HEK293T (cell line): Measurements from ENCODE around the gene LRRC8A.
"Not testable (repeated sequence)": the region's sequence is repeated elsewhere in the genome, so short reads cannot be mapped to it uniquely, and the experiment has no call there.

ENCODE experiments used
- CTCF ChIA-PET: fragments of 350-600 bp; formaldehyde crosslinking; extraction: SDS; loops from one replicate; lab custom pipeline; 2021; ENCODE audit warnings: antibody characterized with exemption, inconsistent platforms; lab: Yijun Ruan, JAX
- POLR2A ChIA-PET: fragments of 350-600 bp; formaldehyde crosslinking; extraction: SDS; loops from one replicate; lab custom pipeline; 2020; ENCODE audit warnings: antibody characterized with exemption, inconsistent platforms; lab: Yijun Ruan, JAX
- DNase-seq: peaks from one replicate; pipeline ENCODE4 v3.0.0; 2012; ENCODE audit warnings: mixed read lengths; ENCODE audit errors: extremely low spot score
- ARNT ChIP-seq: fragments of 450-650 bp; IDR thresholded peaks from 2 replicates; pipeline ENCODE4 v1.6.1; 2017; ENCODE audit warnings: mild to moderate bottlenecking
- BHLHE40 ChIP-seq: fragments of 450-650 bp; IDR thresholded peaks from 2 replicates; pipeline ENCODE4 v1.6.1; 2016; ENCODE audit warnings: mild to moderate bottlenecking, moderate library complexity, borderline replicate concordance
- CTBP1 ChIP-seq: fragments of 450-650 bp; IDR thresholded peaks from 2 replicates; pipeline ENCODE4 v1.6.1; 2016; ENCODE audit warnings: borderline replicate concordance
- ELF4 ChIP-seq: fragments of 450-650 bp; IDR thresholded peaks from 2 replicates; pipeline ENCODE4 v1.6.1; 2017; ENCODE audit warnings: antibody characterized with exemption
- FOXA1 ChIP-seq: fragments of 450-650 bp; IDR thresholded peaks from 2 replicates; pipeline ENCODE4 v1.6.1; 2016; ENCODE audit warnings: mild to moderate bottlenecking
- FOXK2 ChIP-seq: fragments of 450-650 bp; IDR thresholded peaks from 2 replicates; pipeline ENCODE4 v1.6.1; 2016; ENCODE audit warnings: mild to moderate bottlenecking
- FOXM1 ChIP-seq: fragments of 450-650 bp; IDR thresholded peaks from 2 replicates; pipeline ENCODE4 v1.6.1; 2017; ENCODE audit warnings: mild to moderate bottlenecking, borderline replicate concordance
- HDGF ChIP-seq: fragments of 450-650 bp; IDR thresholded peaks from 2 replicates; pipeline ENCODE4 v1.6.1; 2017; ENCODE audit warnings: antibody characterized with exemption, borderline replicate concordance
- L3MBTL2 ChIP-seq: fragments of 450-650 bp; conservative IDR thresholded peaks from 2 replicates; pipeline ENCODE4 v1.6.1; 2016; ENCODE audit warnings: mild to moderate bottlenecking
- LEF1 ChIP-seq: fragments of 450-650 bp; IDR thresholded peaks from 2 replicates; pipeline ENCODE4 v1.6.1; 2017; ENCODE audit warnings: mild to moderate bottlenecking, borderline replicate concordance
- NFRKB ChIP-seq: fragments of 450-650 bp; IDR thresholded peaks from 2 replicates; pipeline ENCODE4 v1.6.1; 2016; ENCODE audit warnings: mild to moderate bottlenecking, moderate library complexity
- PKNOX1 ChIP-seq: fragments of 450-650 bp; IDR thresholded peaks from 2 replicates; pipeline ENCODE4 v1.6.1; 2016
- SP1 ChIP-seq: fragments of 450-650 bp; IDR thresholded peaks from 2 replicates; pipeline ENCODE4 v1.6.1; 2017
- SUZ12 ChIP-seq: fragments of 450-650 bp; IDR thresholded peaks from 2 replicates; pipeline ENCODE4 v1.6.1; 2016; ENCODE audit warnings: mild to moderate bottlenecking
- TARDBP ChIP-seq: fragments of 450-650 bp; IDR thresholded peaks from 2 replicates; pipeline ENCODE4 v1.6.1; 2016
- ZNF384 ChIP-seq: fragments of 450-650 bp; IDR thresholded peaks from 2 replicates; pipeline ENCODE4 v1.6.1; 2016

The LRRC8A gene

GRCh38 chr9:128840524-128840923, 41.4 kb upstream of the LRRC8A start:
- CTCF ChIA-PET: no interaction called here
- POLR2A ChIA-PET: interaction anchor here (2.0 kb wide), 1 partner anchor 11 kb away, joined by 4 read pairs; the partner anchor contains the start of gene SPOUT1
- DNase-seq: no peak
- TF ChIP-seq SP1: no peak
- TF ChIP-seq TARDBP: no peak
- no peak for TF ChIP-seq FOXA1
- TF ChIP-seq CTBP1: no peak
- TF ChIP-seq HDGF: no peak
- TF ChIP-seq ARNT: no peak
- TF ChIP-seq FOXM1: no peak
- no peak for TF ChIP-seq NFRKB
- TF ChIP-seq L3MBTL2: no peak
- no peak for TF ChIP-seq FOXK2
- no peak for TF ChIP-seq SUZ12
- no peak for TF ChIP-seq ZNF384
- no peak for TF ChIP-seq PKNOX1

GRCh38 chr9:128841694-128842492, 40.0 kb upstream of the LRRC8A start:
- no peak for TF ChIP-seq LEF1
- no peak for TF ChIP-seq PKNOX1
- TF ChIP-seq TARDBP: no peak
- no peak for TF ChIP-seq L3MBTL2
- TF ChIP-seq ZNF384: no peak
- TF ChIP-seq HDGF: no peak
- TF ChIP-seq FOXM1: no peak
- no peak for TF ChIP-seq NFRKB
- no peak for TF ChIP-seq ARNT
- TF ChIP-seq FOXA1: no peak
- no peak for TF ChIP-seq FOXK2
- TF ChIP-seq CTBP1: no peak
- no peak for TF ChIP-seq BHLHE40
- no peak for TF ChIP-seq SP1
- TF ChIP-seq SUZ12: no peak
- ChIA-PET POLR2A (interaction anchor here (2.0 kb wide), 1 partner anchor 12 kb away, joined by 4 read pairs; the partner anchor contains the start of gene SPOUT1), CTCF (no interaction called here)
- DNase-seq: no peak

- DNase-seq, CTCF ChIA-PET: not testable (repeated sequence)
- POLR2A ChIA-PET: interaction anchor here (0.8 kb wide), 1 partner anchor 13 kb away, joined by 4 read pairs; the partner anchor contains the start of gene SPOUT1
These were observed 38.8 kb upstream of the LRRC8A start for GRCh38 chr9:128843171-128843570.

GRCh38 chr9:128845186-128845931, 36.6 kb upstream of the LRRC8A start:
- TF ChIP-seq SUZ12: no peak
- no peak for TF ChIP-seq HDGF
- TF ChIP-seq FOXA1: no peak
- TF ChIP-seq SP1: no peak
- no peak for TF ChIP-seq LEF1
- no peak for TF ChIP-seq CTBP1
- no peak for TF ChIP-seq ZNF384
- TF ChIP-seq TARDBP: no peak
- TF ChIP-seq PKNOX1: no peak
- no peak for TF ChIP-seq FOXK2
- ChIA-PET POLR2A (interaction anchor here (1.5 kb wide), 1 partner anchor 16 kb away, joined by 4 read pairs; the partner anchor contains the start of gene SPOUT1), CTCF (interaction anchor here (0.6 to 1.3 kb wide), 4 partner anchors 26 to 226 kb away, joined by 3 read pairs; partner anchors contain the start of gene ENDOG)
- DNase-seq: no peak

GRCh38 chr9:128846680-128847030, 35.3 kb upstream of the LRRC8A start:
- CTCF ChIA-PET: no interaction called here
- TF ChIP-seq L3MBTL2 (no peak), BHLHE40 (no peak), ARNT (no peak), PKNOX1 (no peak), ELF4 (no peak), SP1 (no peak), CTBP1 (no peak), FOXA1 (no peak), SUZ12 (no peak)
- DNase-seq: no peak
- POLR2A ChIA-PET: interaction anchor here (0.7 kb wide), 1 partner anchor 17 kb away, joined by 4 read pairs; the partner anchor contains the start of gene SPOUT1
